Sigmoid colon (tissue), 7 donors: ENCODE measurements around the gene SNRPD3. TPM values are rescaled to one million over a fixed set of nuclear protein-coding genes. Genes with fewer than 3 reads are reported as not detected.

Experiments
- DNase-seq: peaks from one replicate; pipeline ENCODE4 v3.0.0-alpha.2; 2019
- H3K27ac ChIP-seq, 4 donors: fragments of 200-600 bp; sonication (generic); one replicate each; pipeline ENCODE4 v1.5.1; 2016 to 2019; ENCODE audit warnings: mild to moderate bottlenecking in 1 of 4
- H3K27me3 ChIP-seq, 3 donors: fragments of 200-600 bp; sonication (generic); one replicate each; pipeline ENCODE4 v1.5.1; 2019; ENCODE audit warnings: mild to moderate bottlenecking in 1 of 3
- H3K36me3 ChIP-seq, 4 donors: fragments of 200-600 bp; sonication (generic); one replicate each; pipeline ENCODE4 v1.5.1; 2016 to 2019
- H3K4me1 ChIP-seq, 4 donors: fragments of 200-600 bp; sonication (generic); one replicate each; pipeline ENCODE4 v1.5.1; 2017 to 2019
- H3K4me3 ChIP-seq, 4 donors: fragments of 200-600 bp; sonication (generic); one replicate each; pipeline ENCODE4 v1.5.1; 2017 to 2019; ENCODE audit warnings: mild to moderate bottlenecking in 2 of 4, moderate library complexity in 1 of 4
- H3K9me3 ChIP-seq, 4 donors: fragments of 200-600 bp in 3 of 4; sonication (generic) in 3 of 4; one replicate each; pipeline versions ENCODE4 v1.5.1 to v1.6.1; 2013 to 2019
- EP300 ChIP-seq, 4 donors: sonication (generic); formaldehyde crosslinking; IDR thresholded peaks; one replicate each; pipeline ENCODE4 v1.6.1; 2017; ENCODE audit warnings: antibody characterized with exemption in 4 of 4
- POLR2A ChIP-seq, 2 donors: fragments of 450-650 bp; IDR thresholded peaks; one replicate each; pipeline ENCODE4 v1.6.1; 2016; ENCODE audit warnings: antibody characterized with exemption in 2 of 2, mild to moderate bottlenecking in 2 of 2, moderate library complexity in 2 of 2
- POLR2AphosphoS5 ChIP-seq, 4 donors: sonication (generic); formaldehyde crosslinking; IDR thresholded peaks; one replicate each; pipeline ENCODE4 v1.6.1; 2017; ENCODE audit warnings: antibody characterized with exemption in 4 of 4
- WGBS, 2 donors: extraction: QIAGEN DNeasy Blood & Tissue Kit; methylation state at CpG; one replicate each; pipeline ENCODE4 v1.1.7; 2013; 5-methylcytosine and 5-hydroxymethylcytosine counted together
- intact Hi-C: fragments of 100-400 bp; cut with DNase I; formaldehyde crosslinking; loops from one replicate; pipeline ENCODE4 v1.15.1; 2023
- polyA plus RNA-seq, 3 donors: library from polyadenylated mRNA; stranded (reverse); fragments of 200-250 nt; gene quantifications; one replicate each; pipeline ENCODE4 v1.2.3, GENCODE V29; 2013
- total RNA-seq, 4 donors: library from RNA; depleted of rRNA; stranded (reverse); fragments of >200 nt; gene quantifications; one replicate each; pipeline ENCODE4 v1.1.0, GENCODE V29; 2016
- TF ChIP-seq, protein P1 (sequence below), 4 experiments: fragments of 450-650 bp in 3 of 4; fragments of 200-600 bp in 1 of 4; IDR thresholded peaks; one replicate each; pipeline ENCODE4 v1.5.1; 2016 to 2019; ENCODE audit warnings: antibody characterized with exemption in 4 of 4, mild to moderate bottlenecking in 3 of 4, moderate library complexity in 2 of 4
- donor health status: healthy with polysubstance abuse.
- donor health status: Bipolar disorder and iron deficiency.
- donor health status: healthy.

The SNRPD3 gene
- total and polyA plus RNA-seq, 7 donors: 104 to 159 (median 140) TPM

DNA sequence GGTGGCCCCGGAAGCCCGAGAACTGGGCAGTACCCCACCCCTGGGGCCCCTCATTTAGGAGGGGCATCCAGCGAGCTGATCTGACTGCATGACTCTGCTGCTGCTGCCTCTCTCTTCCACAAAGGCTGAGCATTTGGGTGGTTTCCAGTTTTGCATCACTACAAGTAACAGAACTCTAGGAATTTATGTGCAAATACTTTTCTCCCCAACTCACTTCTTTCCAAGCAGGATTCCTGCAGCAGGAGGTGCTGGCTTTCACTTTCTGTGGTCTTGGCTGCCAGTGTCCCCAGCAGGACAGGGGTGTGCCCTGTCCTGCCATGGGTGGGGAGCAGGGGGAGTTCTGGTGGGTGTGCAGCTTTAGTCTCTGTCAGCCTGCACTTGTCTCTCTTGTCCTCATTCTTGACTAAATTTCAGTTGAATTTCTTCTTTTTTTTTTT is 39.5 kb upstream of the SNRPD3 start:
- Histone ChIP-seq H3K9me3 (no peaks in the 10 kb centered on the region), H3K36me3 (no peaks in the 10 kb centered on the region), H3K4me1 (peaks cover 0 to 11% (median 8%) of the 10 kb centered on the region in 4 donors), H3K27me3 (no peaks in the 10 kb centered on the region), H3K4me3 (no peak overlapping the region), H3K27ac (peak overlapping the region in 1 of 4 donors; percentile 10)
- 19 to 24% methylated on average over 3 of the region's 3 CpGs for WGBS, 2 donors
- no peak for DNase-seq
- intact Hi-C loops: no loop called here
- no peak for TF ChIP-seq POLR2A (IDR thresholded peaks at IDR 0.05)
- TF ChIP-seq POLR2AphosphoS5 (IDR thresholded peaks at IDR 0.05): no peak
- TF ChIP-seq, protein P1, sequence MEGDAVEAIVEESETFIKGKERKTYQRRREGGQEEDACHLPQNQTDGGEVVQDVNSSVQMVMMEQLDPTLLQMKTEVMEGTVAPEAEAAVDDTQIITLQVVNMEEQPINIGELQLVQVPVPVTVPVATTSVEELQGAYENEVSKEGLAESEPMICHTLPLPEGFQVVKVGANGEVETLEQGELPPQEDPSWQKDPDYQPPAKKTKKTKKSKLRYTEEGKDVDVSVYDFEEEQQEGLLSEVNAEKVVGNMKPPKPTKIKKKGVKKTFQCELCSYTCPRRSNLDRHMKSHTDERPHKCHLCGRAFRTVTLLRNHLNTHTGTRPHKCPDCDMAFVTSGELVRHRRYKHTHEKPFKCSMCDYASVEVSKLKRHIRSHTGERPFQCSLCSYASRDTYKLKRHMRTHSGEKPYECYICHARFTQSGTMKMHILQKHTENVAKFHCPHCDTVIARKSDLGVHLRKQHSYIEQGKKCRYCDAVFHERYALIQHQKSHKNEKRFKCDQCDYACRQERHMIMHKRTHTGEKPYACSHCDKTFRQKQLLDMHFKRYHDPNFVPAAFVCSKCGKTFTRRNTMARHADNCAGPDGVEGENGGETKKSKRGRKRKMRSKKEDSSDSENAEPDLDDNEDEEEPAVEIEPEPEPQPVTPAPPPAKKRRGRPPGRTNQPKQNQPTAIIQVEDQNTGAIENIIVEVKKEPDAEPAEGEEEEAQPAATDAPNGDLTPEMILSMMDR (IDR thresholded peaks at IDR 0.05): no peak
- no peak for TF ChIP-seq EP300 (IDR thresholded peaks at IDR 0.05)

DNA sequence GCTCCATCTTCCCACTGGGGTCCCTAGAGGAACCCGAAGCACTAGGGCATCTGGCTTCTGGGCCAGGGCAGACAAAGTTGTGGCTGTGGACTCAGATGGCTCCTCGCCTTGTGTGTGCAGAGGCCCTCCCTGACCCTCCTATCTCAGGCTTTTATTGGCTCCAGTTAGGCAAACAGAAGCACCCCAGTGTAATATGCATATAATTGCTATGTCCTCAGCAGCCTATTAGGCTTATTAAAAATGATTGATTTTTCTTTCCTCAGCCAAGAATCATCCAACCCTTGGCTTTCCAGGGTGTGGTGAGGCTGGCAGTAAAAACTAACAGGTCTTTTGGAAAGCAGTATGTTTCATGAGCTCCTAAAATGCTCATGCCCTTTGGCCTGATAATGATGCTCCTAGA is 38.4 kb upstream of the SNRPD3 start:
- no peaks in the 10 kb centered on the region for H3K36me3 ChIP-seq
- no peak for DNase-seq
- 63 to 83% methylated on average over 2 of the region's 2 CpGs for WGBS, 2 donors
- intact Hi-C loops: no loop called here
- no peak overlapping the region for H3K4me3 ChIP-seq
- peaks cover 0 to 10% (median 8%) of the 10 kb centered on the region in 4 donors for H3K4me1 ChIP-seq
- no peaks in the 10 kb centered on the region for H3K27me3 ChIP-seq
- TF ChIP-seq, protein P1 (IDR thresholded peaks at IDR 0.05): no peak
- TF ChIP-seq EP300 (IDR thresholded peaks at IDR 0.05): no peak
- no peak for TF ChIP-seq POLR2A (IDR thresholded peaks at IDR 0.05)
- no peak for TF ChIP-seq POLR2AphosphoS5 (IDR thresholded peaks at IDR 0.05)
- no peak overlapping the region for H3K27ac ChIP-seq
- no peaks in the 10 kb centered on the region for H3K9me3 ChIP-seq

DNA sequence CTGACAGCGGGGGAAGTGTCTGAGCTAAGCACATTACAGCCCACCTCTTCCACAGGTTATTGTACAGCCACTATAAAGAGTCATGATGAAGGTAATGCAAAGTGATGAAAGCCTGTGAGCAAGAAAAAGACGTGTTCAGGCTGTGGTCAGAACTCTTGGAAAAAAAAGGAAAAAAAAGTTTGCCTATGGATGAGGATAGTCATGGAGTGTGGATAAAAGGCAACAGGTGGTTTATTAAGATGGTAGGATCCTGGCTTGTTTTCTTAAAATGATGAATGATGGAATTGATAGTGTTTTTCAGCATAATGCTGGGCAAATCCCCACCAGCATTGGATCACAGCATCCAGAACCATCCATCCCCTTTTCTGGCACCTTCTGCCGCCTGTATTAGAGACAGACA is 37.6 kb upstream of the SNRPD3 start:
- H3K27me3 ChIP-seq: no peaks in the 10 kb centered on the region
- WGBS, 2 donors: 77 to 91% methylated on average over 3 of the region's 3 CpGs
- H3K27ac ChIP-seq: no peak overlapping the region
- H3K4me1 ChIP-seq: peaks cover 0 to 10% (median 8%) of the 10 kb centered on the region in 4 donors
- intact Hi-C loops: no loop called here
- no peak for DNase-seq
- no peak overlapping the region for H3K4me3 ChIP-seq
- TF ChIP-seq, protein P1 (IDR thresholded peaks at IDR 0.05): no peak
- TF ChIP-seq POLR2AphosphoS5 (IDR thresholded peaks at IDR 0.05) (no peak), POLR2A (IDR thresholded peaks at IDR 0.05) (no peak), EP300 (IDR thresholded peaks at IDR 0.05) (no peak)
- H3K9me3 ChIP-seq: no peaks in the 10 kb centered on the region
- no peaks in the 10 kb centered on the region for H3K36me3 ChIP-seq

DNA sequence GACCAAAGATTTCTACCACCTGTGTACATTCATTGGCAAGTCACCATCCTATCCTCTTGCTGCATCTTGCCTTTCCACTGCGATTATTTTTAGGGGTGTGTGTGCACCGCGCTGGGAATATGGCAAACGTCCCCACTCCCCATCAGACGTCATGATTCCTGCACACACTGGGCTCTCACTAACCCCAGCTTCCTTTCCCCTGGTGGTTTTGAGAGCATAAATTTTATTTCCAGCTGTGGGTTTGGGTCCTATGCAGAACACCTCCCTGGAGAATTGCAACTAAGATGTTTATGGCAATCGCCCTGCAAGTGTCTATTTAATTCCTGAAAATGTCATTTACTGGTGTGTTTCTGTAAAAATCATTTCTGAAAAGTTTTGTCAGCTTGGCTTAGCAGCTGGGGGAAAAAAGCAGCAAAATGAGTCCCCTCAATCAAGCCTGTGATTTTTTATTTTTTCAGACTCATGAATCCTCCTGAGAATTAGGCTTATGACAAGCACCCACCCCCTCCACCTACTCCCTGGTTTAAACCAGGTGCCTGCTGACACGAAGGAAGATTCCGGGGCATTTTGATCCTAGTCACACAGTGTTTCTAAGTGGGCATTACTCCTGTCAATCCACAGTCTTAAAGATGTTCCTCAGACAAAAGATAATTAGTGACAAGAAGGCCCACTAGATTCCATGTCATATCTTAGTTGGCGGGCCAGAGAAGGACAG is 36.9 kb upstream of the SNRPD3 start:
- H3K9me3 ChIP-seq: no peaks in the 10 kb centered on the region
- DNase-seq: no peak
- WGBS, 2 donors: 63 to 87% methylated on average over 9 of the region's 9 CpGs
- H3K4me3 ChIP-seq: no peak overlapping the region
- no peaks in the 10 kb centered on the region for H3K27me3 ChIP-seq
- no peaks in the 10 kb centered on the region for H3K36me3 ChIP-seq
- intact Hi-C loops: no loop called here
- TF ChIP-seq, protein P1 (IDR thresholded peaks at IDR 0.05): no peak
- TF ChIP-seq POLR2AphosphoS5 (IDR thresholded peaks at IDR 0.05) (no peak), POLR2A (IDR thresholded peaks at IDR 0.05) (no peak), EP300 (IDR thresholded peaks at IDR 0.05) (no peak)
- peaks cover 0 to 10% (median 8%) of the 10 kb centered on the region in 4 donors for H3K4me1 ChIP-seq
- no peak overlapping the region for H3K27ac ChIP-seq
